HepG2 (cell line): ENCODE data around the gene ADIPOR1. TPM values are rescaled to one million over a fixed set of nuclear protein-coding genes. Genes with fewer than 3 reads are reported as not detected.

Experiments
- ATAC-seq: fragments of 200-7000 bp; cut with Tn5 transposase; 3 replicates; pipeline ENCODE4 v1.9.1; 2020; ENCODE audit warnings: mild to moderate bottlenecking, moderate library complexity
- BruUV-seq: library from RNA; stranded (reverse); fragments of 400-500 nt; replicated peaks from 2 replicates; lab custom pipeline; 2021; lab: Mats Ljungman, UMichigan
- CTCF ChIA-PET: fragments of 300-600 bp; formaldehyde crosslinking; extraction: SDS; loops from one replicate; lab custom pipeline; 2021; ENCODE audit warnings: low total read pairs, inconsistent platforms, low intra/inter-chr PET ratio; lab: Yijun Ruan, JAX
- POLR2A ChIA-PET: fragments of 350-600 bp; sonication (Branson Sonifier 250); formaldehyde crosslinking; loops from one replicate; lab custom pipeline; 2020; ENCODE audit warnings: antibody characterized with exemption, inconsistent platforms; lab: Yijun Ruan, JAX
- DNase-seq: peaks from one replicate; pipeline ENCODE4 v3.0.0-alpha.2; 2015; ENCODE audit warnings: low spot score
- FAIRE-seq: peaks from 3 replicates; lab custom pipeline; 2011; peaks lifted over from hg19 to GRCh38; lab: Jason Lieb, UNC
- H2AFZ ChIP-seq: one replicate; pipeline ENCODE4 v1.6.1; 2011; ENCODE audit warnings: low read length, inconsistent platforms
- H3K27ac ChIP-seq: fragments of 300-600 bp; 3 replicates; pipeline ENCODE4 v1.8.0; 2011; ENCODE audit warnings: mixed run types, mild to moderate bottlenecking, mixed read lengths, low read length, inconsistent platforms; ENCODE audit not compliant: insufficient read depth; ENCODE audit errors: extremely low read length
- H3K27me3 ChIP-seq, 2 experiments: fragments of 200-600 bp in 1 of 2; 2 replicates in 1 of 2; 3 replicates in 1 of 2; pipeline versions ENCODE4 v1.6.0 to v1.8.0; 2011; ENCODE audit warnings: low read length in 2 of 2, mild to moderate bottlenecking in 2 of 2, moderate library complexity in 2 of 2, inconsistent platforms in 1 of 2; ENCODE audit not compliant: insufficient read depth in 2 of 2, control insufficient read depth in 1 of 2
- H3K36me3 ChIP-seq, 2 experiments: fragments of 200-600 bp in 1 of 2; replicated peaks in 1 of 2; 2 replicates in 1 of 2; 3 replicates in 1 of 2; pipeline versions ENCODE4 v1.5.1 to v1.8.0; 2011; ENCODE audit warnings: low read length in 2 of 2, inconsistent platforms in 1 of 2; ENCODE audit not compliant: insufficient read depth in 2 of 2, control insufficient read depth in 1 of 2
- H3K4me1 ChIP-seq: 2 replicates; pipeline ENCODE4 v1.5.1; 2012; ENCODE audit warnings: low read length, inconsistent platforms; ENCODE audit not compliant: insufficient read depth
- H3K4me2 ChIP-seq: 2 replicates; pipeline ENCODE4 v1.6.0; 2011; ENCODE audit warnings: low read depth, low read length, inconsistent platforms
- H3K4me3 ChIP-seq, 3 experiments: fragments of 200-600 bp in 1 of 3; sonication (generic), shearing (Covaris generic) in 1 of 3; replicated peaks in 1 of 3; 2 replicates each; pipeline ENCODE4 v1.5.1; 2011 to 2016; ENCODE audit warnings: low read length in 3 of 3, inconsistent platforms in 2 of 3, low read depth in 2 of 3, mild to moderate bottlenecking in 2 of 3, control low read depth in 1 of 3, mixed read lengths in 1 of 3; ENCODE audit not compliant: insufficient read depth in 1 of 3
- H3K79me2 ChIP-seq: one replicate; pipeline ENCODE4 v1.6.1; 2011; ENCODE audit warnings: low read length, inconsistent platforms; ENCODE audit not compliant: insufficient read depth
- H3K9ac ChIP-seq: 2 replicates; pipeline ENCODE4 v1.6.0; 2011; ENCODE audit warnings: mild to moderate bottlenecking, low read depth, low read length, inconsistent platforms; ENCODE audit not compliant: insufficient read depth
- H3K9me3 ChIP-seq: 2 replicates; pipeline ENCODE4 v1.5.1; 2012; ENCODE audit warnings: mild to moderate bottlenecking, low read length
- H4K20me1 ChIP-seq: 2 replicates; pipeline ENCODE4 v1.6.0; 2011; ENCODE audit warnings: inconsistent platforms, mild to moderate bottlenecking, low read length, moderate library complexity; ENCODE audit not compliant: insufficient read depth
- HNF1B ChIP-seq: sonication (generic); formaldehyde crosslinking; IDR thresholded peaks from 2 replicates; pipeline ENCODE4 v1.5.1; 2020; ENCODE audit warnings: mild to moderate bottlenecking, moderate library complexity, missing genetic modification reagents
- NONO ChIP-seq, 2 experiments: fragments of 450-650 bp in 1 of 2; sonication (generic) in 1 of 2; formaldehyde crosslinking in 1 of 2; IDR thresholded peaks in 1 of 2; conservative IDR thresholded peaks in 1 of 2; 2 replicates each; pipeline versions ENCODE4 v1.6.1 to v1.8.0; 2017 to 2022; ENCODE audit warnings: mild to moderate bottlenecking in 1 of 2, missing genetic modification reagents in 1 of 2, moderate library complexity in 1 of 2
- ZNF337 ChIP-seq: sonication (generic); formaldehyde crosslinking; IDR thresholded peaks from 2 replicates; pipeline ENCODE4 v1.5.1; 2020; ENCODE audit warnings: missing genetic modification reagents, low read depth, mild to moderate bottlenecking, borderline replicate concordance
- ZNF407 ChIP-seq: sonication (generic); formaldehyde crosslinking; IDR thresholded peaks from one replicate; pipeline ENCODE4 v1.5.1; 2020; ENCODE audit warnings: mild to moderate bottlenecking, missing genetic modification reagents; ENCODE audit errors: not compliant biosample characterization
- ZNF558 ChIP-seq: sonication (generic); formaldehyde crosslinking; IDR thresholded peaks from 2 replicates; pipeline ENCODE4 v1.9.0; 2022; ENCODE audit warnings: mild to moderate bottlenecking, missing genetic modification reagents, borderline replicate concordance
- ZSCAN20 ChIP-seq: sonication (generic); formaldehyde crosslinking; IDR thresholded peaks from 2 replicates; pipeline ENCODE4 v1.4.0; 2020; ENCODE audit warnings: missing genetic modification reagents, mild to moderate bottlenecking, borderline replicate concordance
- WGBS: methylation state at CpG from one replicate; pipeline ENCODE4 v1.1.6; 2017; ENCODE audit warnings: low lambda C conversion rate; 5-methylcytosine and 5-hydroxymethylcytosine counted together
- in situ Hi-C: cut with HindIII; loops from 2 replicates; pipeline ENCODE4 v1.10.0; 2017; ENCODE audit warnings: low pct_unique_long_range_greater_than_20kb; ENCODE audit not compliant: extremely low pct_ligation_motif_present
- intact Hi-C: fragments of 100-400 bp; cut with micrococcal nuclease; formaldehyde crosslinking; loops from one replicate; pipeline ENCODE4 v1.10.0; 2022; ENCODE audit not compliant: unreplicated experiment
- polyA plus RNA-seq, 8 experiments: library from polyadenylated mRNA; depleted of rRNA in 3 of 8; stranded (reverse) in 7 of 8; unstranded in 1 of 8; fragments of >200 nt; fragmentation: Illumina TruSeq in 4 of 8; extraction: Trizol in 4 of 8; gene quantifications; 2 replicates each; pipeline versions ENCODE4 v1.2.1 to v1.2.3, GENCODE V29; 2011 to 2016; ENCODE audit warnings: low read depth in 4 of 8, missing spikeins in 1 of 8, mixed read lengths in 1 of 8; ENCODE audit not compliant: insufficient read depth in 1 of 8
- total RNA-seq, 5 experiments: library from RNA; depleted of rRNA; stranded (reverse); fragments of >200 nt; fragmentation: Illumina TruSeq; extraction: Trizol; gene quantifications; 2 replicates each; pipeline ENCODE4 v1.2.3, GENCODE V29; 2016; ENCODE audit warnings: low read depth in 1 of 5
- TF ChIP-seq, protein P1 (sequence below): sonication (generic); formaldehyde crosslinking; IDR thresholded peaks from 2 replicates; pipeline ENCODE4 v1.5.0; 2020; ENCODE audit warnings: missing genetic modification reagents

The ADIPOR1 gene
- total and polyA plus RNA-seq, 2 of the 13 experiments (the other 11 are each of a cell fraction or from before 2014, with no cell fraction given), result 60.0 to 141 TPM

DNA sequence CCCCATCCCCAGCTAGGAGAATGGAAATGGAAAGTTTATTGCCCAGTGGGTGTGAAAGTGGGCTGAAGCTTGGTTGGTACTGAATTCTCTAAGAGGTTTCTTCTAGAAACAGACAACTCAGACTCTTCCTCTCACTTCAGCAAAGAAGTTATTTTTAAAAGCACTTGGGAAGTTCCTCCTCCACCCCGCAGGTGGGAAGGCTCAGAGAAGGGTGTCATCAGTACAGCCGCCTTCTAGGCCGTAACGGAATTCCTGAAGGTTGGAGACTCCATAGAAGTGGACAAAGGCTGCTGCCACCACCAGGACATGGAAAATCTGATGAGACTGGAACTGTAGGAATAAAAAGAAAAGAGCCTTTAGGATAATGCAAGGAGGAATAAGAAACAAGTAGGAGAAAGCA is 16.7 kb downstream of the ADIPOR1 start:
- no peak for ATAC-seq
- no peak overlapping the region for H3K4me3 ChIP-seq

GRCh38 chr1:202940561-202940960 is 17.6 kb downstream of the ADIPOR1 start:
- no peak overlapping the region for H3K27ac ChIP-seq
- H3K4me2 ChIP-seq, result no peak overlapping the region
- no peak overlapping the region for H2AFZ ChIP-seq
- H3K79me2 ChIP-seq, result no peaks in the 10 kb centered on the region
- no peaks in the 10 kb centered on the region for H3K4me1 ChIP-seq
- BruUV-seq, result no TSS peak
- in situ Hi-C loops (no loop called here), intact Hi-C loops (no loop called here)
- H3K27me3 ChIP-seq, result no peaks in the 10 kb centered on the region
- POLR2A ChIA-PET, result no interaction called here
- no peaks in the 10 kb centered on the region for H4K20me1 ChIP-seq
- H3K9ac ChIP-seq, result no peak overlapping the region
- FAIRE-seq, result no peak
- no peak overlapping the region for H3K4me3 ChIP-seq
- no peaks in the 10 kb centered on the region for H3K9me3 ChIP-seq
- ATAC-seq, result no peak
- CTCF ChIA-PET, result no interaction called here
- H3K36me3 ChIP-seq, result peaks cover 17 to 43% of the 10 kb centered on the region in 2 experiments; a peak in 4 of 5 replicates
- DNase-seq, result no peak
- TF ChIP-seq HNF1B (CRISPR knock-in tag) (no peak), ZSCAN20 (CRISPR knock-in tag) (no peak), ZNF337 (CRISPR knock-in tag) (no peak), ZNF558 (no peak), ZNF407 (CRISPR knock-in tag) (no peak)
- TF ChIP-seq, protein P1, sequence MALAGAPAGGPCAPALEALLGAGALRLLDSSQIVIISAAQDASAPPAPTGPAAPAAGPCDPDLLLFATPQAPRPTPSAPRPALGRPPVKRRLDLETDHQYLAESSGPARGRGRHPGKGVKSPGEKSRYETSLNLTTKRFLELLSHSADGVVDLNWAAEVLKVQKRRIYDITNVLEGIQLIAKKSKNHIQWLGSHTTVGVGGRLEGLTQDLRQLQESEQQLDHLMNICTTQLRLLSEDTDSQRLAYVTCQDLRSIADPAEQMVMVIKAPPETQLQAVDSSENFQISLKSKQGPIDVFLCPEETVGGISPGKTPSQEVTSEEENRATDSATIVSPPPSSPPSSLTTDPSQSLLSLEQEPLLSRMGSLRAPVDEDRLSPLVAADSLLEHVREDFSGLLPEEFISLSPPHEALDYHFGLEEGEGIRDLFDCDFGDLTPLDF (CRISPR knock-in tag), result no peak

More for the DNA sequence above, 16.7 kb downstream of the ADIPOR1 start:
- H2AFZ ChIP-seq, result no peak overlapping the region
- H3K79me2 ChIP-seq, result no peaks in the 10 kb centered on the region
- no peaks in the 10 kb centered on the region for H3K4me1 ChIP-seq
- FAIRE-seq (no peak), DNase-seq (no peak)
- in situ Hi-C loops, result no loop called here
- intact Hi-C loops, result no loop called here
- no peaks in the 10 kb centered on the region for H3K27me3 ChIP-seq
- no peak for TF ChIP-seq NONO (IDR thresholded peaks at IDR 0.05)
- TF ChIP-seq NONO (CRISPR knock-in tag; conservative IDR thresholded peaks at IDR 0.05), result no peak
- H4K20me1 ChIP-seq, result no peaks in the 10 kb centered on the region
- 98% methylated on average over 4 of the region's 4 CpGs for WGBS
- no peak overlapping the region for H3K4me2 ChIP-seq
- no TSS peak for BruUV-seq
- H3K36me3 ChIP-seq, result peaks cover 20 to 51% of the 10 kb centered on the region in 2 experiments; a peak in 4 of 5 replicates
- no peaks in the 10 kb centered on the region for H3K9me3 ChIP-seq
- no peak overlapping the region for H3K9ac ChIP-seq
- ChIA-PET CTCF (no interaction called here), POLR2A (no interaction called here)
- no peak overlapping the region for H3K27ac ChIP-seq
